Lower lobe of right lung (tissue), 2 donors: ENCODE data around the gene HSH2D. TPM values are rescaled to one million over a fixed set of nuclear protein-coding genes. Genes with fewer than 3 reads are reported as not detected.

Source experiments
- ATAC-seq, 2 donors: fragments of 200-7000 bp; cut with Tn5 transposase; one replicate each; pipeline ENCODE4 v1.9.1; 2020 to 2022; ENCODE audit warnings: mild to moderate bottlenecking in 2 of 2, moderate library complexity in 2 of 2
- DNase-seq: peaks from one replicate; pipeline ENCODE4 v3.0.0-alpha.2; 2020
- H3K27ac ChIP-seq: fragments of 200-600 bp; one replicate; pipeline ENCODE4 v1.8.0; 2022
- H3K27me3 ChIP-seq: fragments of 200-600 bp; one replicate; pipeline ENCODE4 v1.8.0; 2022; ENCODE audit warnings: low read depth
- H3K36me3 ChIP-seq: fragments of 200-600 bp; one replicate; pipeline ENCODE4 v1.8.0; 2022; ENCODE audit warnings: mild to moderate bottlenecking
- H3K4me1 ChIP-seq: fragments of 200-600 bp; one replicate; pipeline ENCODE4 v1.8.0; 2022
- H3K4me3 ChIP-seq: fragments of 200-600 bp; one replicate; pipeline ENCODE4 v1.8.0; 2022; ENCODE audit warnings: mild to moderate bottlenecking
- H3K9me3 ChIP-seq: fragments of 200-600 bp; one replicate; pipeline ENCODE4 v1.8.0; 2022
- intact Hi-C: fragments of 100-400 bp; cut with DNase I; formaldehyde crosslinking; loops from one replicate; pipeline ENCODE4 v1.11.0; 2022
- total RNA-seq: library from RNA; stranded (reverse); fragmentation: NEBNext Ultra II Directional; extraction: Animal tissue kit (Norgen Biotek cat#: 25700); gene quantifications from one replicate; pipeline ENCODE4 v1.2.1, GENCODE V29; 2021
- TF ChIP-seq, protein P1 (sequence below): fragments of 200-600 bp; IDR thresholded peaks from one replicate; pipeline ENCODE4 v1.8.0; 2022; ENCODE audit warnings: antibody characterized with exemption, mild to moderate bottlenecking
- donor health status: DM: no; HTN: yes; CAD: no; lungs with severe emphysema.

Gene HSH2D
- total RNA-seq, 1 donor from 2014 or later, result 8.2 TPM

DNA sequence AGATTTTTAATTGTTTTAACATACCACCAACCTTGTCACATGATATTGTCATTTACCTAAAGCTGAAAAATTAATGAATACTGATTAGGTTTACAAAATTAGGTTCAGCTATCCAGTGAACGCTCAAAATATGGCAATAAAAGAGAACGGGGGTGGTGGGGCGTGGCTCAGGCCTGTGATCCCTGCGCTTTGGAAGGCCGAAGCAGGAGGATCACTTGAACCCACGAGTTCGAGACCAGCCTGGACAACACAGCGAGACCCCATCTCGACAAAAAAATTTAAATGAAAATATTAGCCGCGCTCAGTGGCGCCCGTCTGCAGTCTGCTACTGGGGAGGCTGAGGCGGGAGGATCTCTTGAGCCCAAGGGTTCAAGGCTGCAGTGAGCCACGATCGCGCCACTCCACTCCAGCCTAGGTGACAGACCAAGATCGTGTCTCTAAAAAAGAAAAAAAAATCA, 41.2 kb downstream of the HSH2D start:
- Histone ChIP-seq H3K4me3 (peak overlapping the region; percentile 93), H3K9me3 (no peaks in the 10 kb centered on the region), H3K4me1 (peaks cover 22% of the 10 kb centered on the region), H3K27ac (peak overlapping the region; percentile 90), H3K27me3 (no peaks in the 10 kb centered on the region), H3K36me3 (peaks cover 29% of the 10 kb centered on the region)
- DNase-seq (no peak), ATAC-seq (peak in 1 of 2 donors; percentile 1)
- intact Hi-C loops, result loop anchor here (10.0 kb wide), 1 partner anchor 140 kb away; no protein-coding TSS in a partner anchor
- TF ChIP-seq, protein P1, sequence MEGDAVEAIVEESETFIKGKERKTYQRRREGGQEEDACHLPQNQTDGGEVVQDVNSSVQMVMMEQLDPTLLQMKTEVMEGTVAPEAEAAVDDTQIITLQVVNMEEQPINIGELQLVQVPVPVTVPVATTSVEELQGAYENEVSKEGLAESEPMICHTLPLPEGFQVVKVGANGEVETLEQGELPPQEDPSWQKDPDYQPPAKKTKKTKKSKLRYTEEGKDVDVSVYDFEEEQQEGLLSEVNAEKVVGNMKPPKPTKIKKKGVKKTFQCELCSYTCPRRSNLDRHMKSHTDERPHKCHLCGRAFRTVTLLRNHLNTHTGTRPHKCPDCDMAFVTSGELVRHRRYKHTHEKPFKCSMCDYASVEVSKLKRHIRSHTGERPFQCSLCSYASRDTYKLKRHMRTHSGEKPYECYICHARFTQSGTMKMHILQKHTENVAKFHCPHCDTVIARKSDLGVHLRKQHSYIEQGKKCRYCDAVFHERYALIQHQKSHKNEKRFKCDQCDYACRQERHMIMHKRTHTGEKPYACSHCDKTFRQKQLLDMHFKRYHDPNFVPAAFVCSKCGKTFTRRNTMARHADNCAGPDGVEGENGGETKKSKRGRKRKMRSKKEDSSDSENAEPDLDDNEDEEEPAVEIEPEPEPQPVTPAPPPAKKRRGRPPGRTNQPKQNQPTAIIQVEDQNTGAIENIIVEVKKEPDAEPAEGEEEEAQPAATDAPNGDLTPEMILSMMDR, result no peak

DNA sequence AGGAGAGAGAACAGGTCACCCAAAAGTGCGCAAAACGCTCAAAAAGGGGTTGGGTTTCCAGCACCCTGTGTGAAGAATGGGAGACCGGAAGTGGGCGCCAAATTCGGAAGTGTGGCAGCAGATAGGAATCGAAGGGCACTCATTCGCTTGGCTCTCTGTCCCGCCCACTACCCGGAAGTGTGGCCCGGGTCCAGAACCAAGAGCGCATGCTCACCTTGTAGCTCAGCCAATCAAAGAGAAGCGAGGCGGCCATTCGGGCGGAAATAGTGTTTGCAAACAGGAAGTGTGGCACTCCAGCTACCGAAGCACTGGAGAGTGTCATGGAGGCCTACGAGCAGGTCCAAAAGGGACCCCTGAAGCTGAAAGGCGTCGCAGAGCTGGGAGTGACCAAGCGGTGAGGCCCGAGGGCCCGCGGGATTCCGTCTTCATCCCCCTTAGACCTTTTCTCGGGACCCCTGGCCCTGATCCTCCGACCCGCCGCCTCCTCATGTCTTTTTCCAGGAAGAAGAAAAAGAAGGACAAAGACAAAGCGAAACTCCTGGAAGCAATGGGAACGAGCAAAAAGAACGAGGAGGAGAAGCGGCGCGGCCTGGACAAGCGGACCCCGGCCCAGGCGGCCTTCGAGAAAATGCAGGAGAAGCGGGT, 41.8 kb downstream of the HSH2D start, which contains the start of gene FAM32A:
FAM32A (plus strand) TSS at position 288 of the 645 bp plus-strand sequence; CDS start at position 321, 33 bp downstream.
- peak within 1 kb of the TSS; percentile 90 for H3K27ac ChIP-seq
- TF ChIP-seq, protein P1, result peak; percentile 36
- peak; percentile 98 for DNase-seq
- intact Hi-C loops, result loop anchor here (10.0 kb wide), 1 partner anchor 140 kb away; no protein-coding TSS in a partner anchor
- no peaks in the 10 kb centered on the region for H3K9me3 ChIP-seq
- H3K27me3 ChIP-seq, result no peaks in the 10 kb centered on the region
- H3K36me3 ChIP-seq, result peaks cover 35% of the 10 kb centered on the region
- peaks cover 22% of the 10 kb centered on the region for H3K4me1 ChIP-seq
- peak; percentile 98 for ATAC-seq
- H3K4me3 ChIP-seq, result peak within 1 kb of the TSS; percentile 93

DNA sequence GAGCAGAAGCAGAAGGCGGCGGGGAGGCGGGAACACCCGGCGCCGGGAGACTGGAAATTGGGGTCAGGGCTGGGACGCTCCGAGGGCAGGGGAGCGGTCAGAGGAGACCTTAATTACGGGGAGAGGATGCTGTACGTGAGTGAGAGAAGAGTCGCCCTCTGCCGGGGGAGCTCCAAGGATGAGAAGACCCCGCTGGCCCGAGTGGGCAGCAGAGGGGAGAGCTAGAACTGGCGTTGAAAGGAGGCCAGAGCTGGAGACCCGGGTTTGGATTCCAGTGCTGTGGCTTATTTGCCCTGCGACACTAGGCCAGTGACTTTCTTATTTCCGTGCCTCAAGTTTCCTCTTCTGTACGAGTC, 42.3 kb downstream of the HSH2D start:
- H3K4me1 ChIP-seq, result peaks cover 22% of the 10 kb centered on the region
- H3K9me3 ChIP-seq, result no peaks in the 10 kb centered on the region
- H3K4me3 ChIP-seq, result peak overlapping the region; percentile 93
- intact Hi-C loops, result loop anchor here (10.0 kb wide), 1 partner anchor 141 kb away; no protein-coding TSS in a partner anchor
- ATAC-seq (peak; percentile 34 to 40), DNase-seq (peak; percentile 60)
- H3K27ac ChIP-seq, result peak overlapping the region; percentile 90
- peaks cover 40% of the 10 kb centered on the region for H3K36me3 ChIP-seq
- no peaks in the 10 kb centered on the region for H3K27me3 ChIP-seq
- TF ChIP-seq, protein P1, result no peak

DNA sequence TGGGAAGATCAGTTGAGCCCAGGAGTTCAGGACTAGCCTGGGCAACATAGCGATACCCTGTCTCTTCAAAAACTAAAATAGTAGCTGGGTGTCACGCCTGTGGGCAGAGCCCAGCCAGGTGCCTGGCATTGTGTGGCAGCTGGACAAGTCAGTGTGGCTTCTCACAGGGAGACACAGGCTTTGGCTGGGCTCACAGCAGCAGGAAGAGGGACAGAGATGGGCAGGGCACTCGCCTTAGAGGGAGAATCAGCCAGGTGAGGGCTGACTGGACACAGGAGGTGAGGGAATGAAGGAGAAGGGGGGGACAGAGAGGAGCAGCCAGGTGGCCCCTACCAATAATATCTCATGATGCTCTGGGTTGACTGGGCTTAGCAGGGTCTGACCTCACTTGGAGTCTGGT, 45.0 kb downstream of the HSH2D start:
- DNase-seq (peak; percentile 14), ATAC-seq (no peak)
- H3K27me3 ChIP-seq, result no peaks in the 10 kb centered on the region
- no peak overlapping the region for H3K27ac ChIP-seq
- H3K4me3 ChIP-seq, result no peak overlapping the region
- peaks cover 66% of the 10 kb centered on the region for H3K36me3 ChIP-seq
- H3K9me3 ChIP-seq, result no peaks in the 10 kb centered on the region
- TF ChIP-seq, protein P1, result no peak
- intact Hi-C loops, result loop anchor here (10.0 kb wide), 1 partner anchor 144 kb away; no protein-coding TSS in a partner anchor
- H3K4me1 ChIP-seq, result peaks cover 22% of the 10 kb centered on the region

DNA sequence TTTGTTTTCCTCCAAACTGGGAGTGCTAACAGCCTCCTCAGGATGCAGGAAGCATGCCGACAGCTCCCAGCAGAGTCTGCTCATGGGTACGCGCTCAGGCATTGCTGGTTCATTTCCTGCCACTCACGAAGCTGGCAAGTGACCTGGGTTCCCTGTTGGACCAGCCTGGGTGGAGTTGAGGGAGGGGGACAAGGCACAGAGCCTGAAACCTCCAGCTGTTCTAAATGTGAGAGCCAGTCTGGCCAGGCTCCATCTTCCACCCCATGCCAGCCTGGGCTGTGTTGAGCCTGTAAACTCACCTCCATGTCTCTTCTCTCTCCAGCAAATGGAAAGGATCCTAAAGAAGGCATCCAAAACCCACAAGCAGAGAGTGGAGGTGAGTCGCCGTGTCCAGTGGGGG, 46.7 kb downstream of the HSH2D start:
- DNase-seq, result peak; percentile 15
- ATAC-seq, result no peak
- TF ChIP-seq, protein P1, result no peak
- Histone ChIP-seq H3K36me3 (peaks cover 68% of the 10 kb centered on the region), H3K27ac (no peak overlapping the region), H3K27me3 (no peaks in the 10 kb centered on the region), H3K4me1 (peaks cover 19% of the 10 kb centered on the region), H3K4me3 (no peak overlapping the region), H3K9me3 (no peaks in the 10 kb centered on the region)
- intact Hi-C loops, result no loop called here
